GM12875 (cell line): ENCODE results near the gene GPR15.

Experiments
- H3K4me3 ChIP-seq: one replicate; pipeline ENCODE4 v1.5.1; 2011; ENCODE audit warnings: low read depth, low read length, control low read depth
- CTCF ChIP-seq: IDR thresholded peaks from 2 replicates; pipeline ENCODE4 v1.5.1; 2011; ENCODE audit warnings: low read depth, mild to moderate bottlenecking, control low read depth, inconsistent platforms, low read length, moderate library complexity, borderline replicate concordance; ENCODE audit not compliant: insufficient read depth

Gene GPR15

GRCh38 chr3:98574132-98574531, 42.4 kb downstream of the GPR15 start:
- H3K4me3 ChIP-seq = no peak overlapping the region
- no peak for TF ChIP-seq CTCF

- no peak for TF ChIP-seq CTCF
- no peak overlapping the region for H3K4me3 ChIP-seq
These were observed 45.6 kb downstream of the GPR15 start for GRCh38 chr3:98577178-98577895.

DNA sequence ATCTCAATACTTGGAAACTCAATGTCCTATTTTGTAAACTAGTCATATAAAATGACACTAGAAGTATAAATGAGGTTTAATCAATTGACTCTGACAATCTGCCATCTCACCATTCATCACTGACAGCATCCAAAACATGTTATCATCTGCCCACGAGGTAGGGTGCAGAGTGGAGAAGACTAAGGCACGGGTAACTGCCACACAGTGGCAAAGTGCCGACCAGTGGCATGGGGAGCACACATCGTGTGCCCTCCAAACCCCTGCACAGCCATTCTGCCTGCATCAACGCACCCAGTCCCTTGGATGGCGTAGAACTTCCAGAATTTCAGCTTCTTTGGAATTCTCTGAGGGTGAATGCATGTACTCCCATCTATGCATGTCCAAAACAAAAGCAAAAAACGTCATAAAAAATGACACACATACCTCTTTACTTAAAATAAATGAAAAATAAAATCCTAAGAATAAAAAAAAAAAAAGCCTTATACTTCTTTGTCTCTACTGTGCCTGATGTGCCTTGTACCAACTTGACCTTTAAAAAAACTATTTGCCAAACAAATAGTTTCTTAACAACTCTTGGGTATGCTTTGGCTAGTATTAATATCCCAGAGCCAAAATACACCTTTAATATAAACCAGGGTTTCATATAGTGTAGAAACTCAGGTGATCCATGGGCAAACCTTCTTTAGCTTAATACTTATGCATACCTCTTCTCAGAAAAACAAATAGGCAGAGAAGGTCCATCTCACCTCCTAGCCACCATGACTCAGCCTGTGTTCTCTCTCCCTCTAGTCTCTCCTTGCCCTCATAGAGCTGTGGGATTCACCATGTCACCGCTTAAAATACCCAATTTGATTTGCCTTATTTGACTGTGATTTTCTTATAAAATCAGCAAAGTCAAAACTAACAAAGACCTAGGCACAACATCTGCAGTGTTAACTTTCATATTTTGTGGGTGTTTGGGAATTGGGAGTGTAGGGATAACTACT, 48.9 kb downstream of the GPR15 start:
- no peak overlapping the region for H3K4me3 ChIP-seq
- no peak for TF ChIP-seq CTCF

GRCh38 chr3:98581474-98581873, 49.7 kb downstream of the GPR15 start:
- no peak overlapping the region for H3K4me3 ChIP-seq
- no peak for TF ChIP-seq CTCF

DNA sequence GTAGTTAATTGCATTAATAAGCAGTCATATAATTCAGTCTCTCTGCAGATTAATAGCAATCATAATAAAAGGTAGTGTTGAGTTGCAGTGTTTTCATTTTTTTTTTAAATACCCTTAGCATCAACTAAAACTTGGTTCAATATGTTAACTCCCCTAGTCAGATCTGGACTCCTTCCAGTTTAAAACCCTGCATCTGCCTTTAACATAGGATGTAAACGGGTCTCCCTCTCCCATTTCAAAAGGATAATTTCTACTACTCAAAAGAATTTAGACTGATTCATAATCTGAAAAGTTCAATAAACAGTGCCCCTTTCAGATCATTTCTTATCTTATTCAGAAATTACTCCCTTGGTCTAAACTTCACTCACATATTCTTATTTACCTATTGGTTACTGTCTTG, 50.3 kb downstream of the GPR15 start:
- no peak overlapping the region for H3K4me3 ChIP-seq
- TF ChIP-seq CTCF = no peak

GRCh38 chr3:98583766-98584165, 52.0 kb downstream of the GPR15 start:
- no peak for TF ChIP-seq CTCF
- H3K4me3 ChIP-seq = no peak overlapping the region
